Epithelial cell of esophagus (primary cell): ENCODE results near the gene NDUFB5.
A peak's percentile ranks its signal among the peaks of the same experiment; 100 is the strongest.

Experiments used
- DNase-seq: peaks from one replicate; pipeline ENCODE4 v3.0.0; 2010; ENCODE audit warnings: low read depth
- H3K4me3 ChIP-seq: 2 replicates; pipeline ENCODE4 v1.5.1; 2011; ENCODE audit warnings: mild to moderate bottlenecking, low read length, control low read depth
- CTCF ChIP-seq: IDR thresholded peaks from 2 replicates; pipeline ENCODE4 v1.5.1; 2011; ENCODE audit warnings: low read depth, mild to moderate bottlenecking, low read length, control low read depth, inconsistent platforms; ENCODE audit not compliant: insufficient read depth; ENCODE audit errors: missing control alignments

The NDUFB5 gene

DNA sequence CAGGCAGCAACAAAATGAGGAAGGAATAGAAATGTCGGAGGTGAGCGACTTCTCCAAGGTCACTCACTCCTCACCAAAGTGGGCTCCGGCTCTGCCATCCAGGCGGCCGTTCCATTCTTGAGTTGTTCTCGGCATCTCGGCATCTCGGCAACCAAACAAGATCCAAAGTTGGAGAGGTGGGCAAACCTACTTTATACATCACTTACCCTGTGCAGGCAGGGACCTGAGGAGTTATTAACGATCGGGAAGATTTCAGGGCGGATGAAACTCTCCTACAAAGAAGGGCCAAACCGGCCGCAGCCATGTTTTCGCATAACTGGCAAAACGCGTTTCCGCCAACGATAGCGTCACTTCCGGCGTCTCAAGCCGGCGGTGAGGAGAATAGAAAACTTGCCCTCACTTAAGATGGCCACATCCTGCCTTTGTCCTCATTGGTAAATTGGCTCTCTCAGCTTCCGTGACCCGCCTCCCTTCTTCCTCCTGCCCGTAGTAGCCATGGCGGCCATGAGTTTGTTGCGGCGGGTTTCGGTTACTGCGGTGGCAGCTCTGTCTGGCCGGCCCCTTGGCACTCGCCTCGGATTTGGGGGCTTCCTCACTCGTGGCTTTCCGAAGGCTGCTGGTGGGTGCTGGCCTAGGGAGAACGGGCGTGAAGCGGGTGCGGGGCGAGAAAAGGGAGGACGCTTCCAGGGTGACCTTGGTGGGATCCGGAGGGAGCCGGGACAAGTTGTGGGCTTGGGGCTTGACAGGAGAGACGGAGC lies at the start of gene NDUFB5, which contains the start of gene MRPL47:
Gene NDUFB5 (plus strand): TSS at position 474 of the 758 bp plus-strand sequence. CDS start 22 bp downstream, at position 496.
Gene MRPL47 (minus strand): TSS at position 318 of the 758 bp plus-strand sequence. CDS start 14 bp downstream, at position 304.
- peak within 1 kb of the TSS; percentile 99 for H3K4me3 ChIP-seq

DNA sequence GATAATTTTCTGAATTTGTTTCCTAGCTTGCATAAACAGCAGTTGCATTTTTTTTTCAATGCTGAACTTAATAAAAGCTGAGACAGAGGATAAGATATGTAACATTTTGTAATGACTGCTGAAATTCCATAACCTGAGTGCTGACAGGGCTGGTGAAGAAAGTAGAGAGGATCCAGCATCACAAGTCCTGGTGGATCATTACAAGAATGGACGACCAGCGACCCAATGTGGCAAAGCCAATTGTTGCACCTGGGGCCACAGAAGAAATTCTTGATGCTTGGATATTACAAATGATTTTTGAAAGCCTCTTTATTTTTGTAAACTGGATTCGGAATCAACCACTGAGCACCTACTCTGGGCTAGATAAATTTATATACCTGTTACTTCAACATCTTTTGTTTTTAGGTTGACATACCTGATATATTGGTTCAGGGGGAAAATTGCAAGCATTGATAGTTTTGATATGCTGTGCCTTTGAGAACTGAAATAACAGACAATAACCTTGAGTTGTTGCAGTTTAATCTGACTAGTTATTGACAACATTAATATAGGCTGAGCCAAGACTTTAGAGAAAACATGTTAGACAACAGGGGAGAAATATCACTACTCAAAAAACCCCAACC lies 45.7 kb upstream of the NDUFB5 start:
- peak; percentile 80 for DNase-seq
- peak; percentile 93 for TF ChIP-seq CTCF
- H3K4me3 ChIP-seq, result no peak overlapping the region

More for the DNA sequence above, at the start of gene NDUFB5, which contains the start of gene MRPL47:
- no peak for TF ChIP-seq CTCF
- DNase-seq, result peak; percentile 98

GRCh38 chr3:179560791-179561190 lies 43.8 kb upstream of the NDUFB5 start:
- DNase-seq, result no peak
- no peak overlapping the region for H3K4me3 ChIP-seq
- no peak for TF ChIP-seq CTCF

GRCh38 chr3:179562591-179563270 lies 41.9 kb upstream of the NDUFB5 start, which contains the start of gene ACTL6A:
ACTL6A (plus strand) TSS chr3:179562926; CDS start chr3:179563093, 167 bp downstream.
- H3K4me3 ChIP-seq, result peak within 1 kb of the TSS; percentile 88
- no peak for TF ChIP-seq CTCF
- DNase-seq, result peak; percentile 100

DNA sequence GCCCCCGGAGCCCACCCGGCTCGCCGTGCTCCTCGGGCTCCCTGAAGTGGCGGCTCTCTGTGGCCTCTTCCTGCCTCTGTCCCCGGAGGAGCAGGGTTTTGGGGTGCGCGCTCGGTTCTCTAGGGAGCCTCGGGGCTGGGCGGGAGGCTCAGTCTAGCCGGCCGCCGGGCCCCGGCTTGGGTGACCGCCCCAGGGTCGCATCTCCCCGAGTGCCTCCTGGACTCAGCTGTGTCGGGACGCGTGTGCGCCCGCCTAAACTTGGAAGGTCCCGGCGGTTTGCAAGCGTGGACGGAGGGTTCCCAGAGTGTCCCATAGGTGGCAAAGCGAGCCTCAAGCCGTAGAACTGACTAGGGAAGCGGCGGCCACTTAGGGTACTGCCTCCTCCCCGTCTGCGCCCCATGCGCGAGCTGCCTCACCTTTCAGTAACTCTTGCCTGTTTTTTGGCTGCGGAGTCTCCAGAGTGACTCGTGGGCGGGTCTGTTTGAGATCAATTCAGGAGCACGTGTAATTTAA lies 41.3 kb upstream of the NDUFB5 start:
- peak; percentile 66 for TF ChIP-seq CTCF
- DNase-seq, result peak; percentile 85
- peak overlapping the region; percentile 88 for H3K4me3 ChIP-seq

GRCh38 chr3:179565496-179565895 lies 39.1 kb upstream of the NDUFB5 start:
- H3K4me3 ChIP-seq, result no peak overlapping the region
- TF ChIP-seq CTCF, result no peak
- no peak for DNase-seq
